Activated naive CD8-positive, alpha-beta T cell treated with anti-CD3 and anti-CD28 coated beads, Interleukin-2, amount 50 U/mL, for 24 hours (primary cell): Measurements from ENCODE around the gene HMX2.

ENCODE experiments used
- ATAC-seq: fragments of 150-1000 bp; cut with Tn5 transposase; one replicate; pipeline ENCODE4 v1.10.0; 2021
- DNase-seq: peaks from one replicate; pipeline ENCODE4 v3.0.0; 2021
- H3K27ac Mint-ChIP-seq: one replicate; pipeline ENCODE4 v1.8.0; 2021; ENCODE audit warnings: mild to moderate bottlenecking, mixed read lengths
- H3K27me3 Mint-ChIP-seq: one replicate; pipeline ENCODE4 v1.8.0; 2021; ENCODE audit warnings: mixed read lengths
- H3K36me3 Mint-ChIP-seq: one replicate; pipeline ENCODE4 v1.8.0; 2021; ENCODE audit warnings: low read depth, mixed read lengths
- H3K4me1 Mint-ChIP-seq: one replicate; pipeline ENCODE4 v1.8.0; 2021; ENCODE audit warnings: mixed read lengths
- H3K4me3 Mint-ChIP-seq: one replicate; pipeline ENCODE4 v1.8.0; 2021; ENCODE audit warnings: mild to moderate bottlenecking, moderate library complexity, mixed read lengths
- H3K9me3 Mint-ChIP-seq: one replicate; pipeline ENCODE4 v1.8.0; 2021; ENCODE audit warnings: mixed read lengths

The HMX2 gene

DNA sequence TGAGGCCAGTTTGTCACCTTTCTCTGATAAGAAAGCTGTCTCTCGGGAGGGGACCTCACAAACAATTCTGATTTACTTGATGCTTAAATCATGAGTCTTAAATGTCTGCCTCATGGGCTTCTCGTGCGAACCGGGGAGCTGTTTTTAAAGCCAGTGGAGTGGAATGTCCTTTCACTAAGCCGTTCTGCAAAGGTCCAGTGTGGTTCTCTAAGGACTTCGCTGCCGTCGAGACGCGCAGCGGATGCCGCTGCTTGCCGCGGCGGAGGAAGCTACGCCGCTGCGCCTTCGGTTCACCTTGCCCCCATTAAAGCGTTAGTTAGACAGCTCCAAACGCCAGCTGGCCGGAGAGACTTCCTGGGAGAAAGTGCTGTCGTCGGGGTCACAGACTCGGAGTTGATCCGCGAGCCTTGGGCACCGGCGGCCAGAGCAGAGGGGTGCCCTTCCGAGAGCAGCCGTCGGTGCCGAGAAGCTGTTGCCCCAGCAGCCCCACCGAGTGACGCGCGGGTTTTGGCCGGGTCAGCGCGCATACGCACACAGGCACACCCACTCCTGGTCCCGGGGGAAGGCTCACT is 13.5 kb upstream of the HMX2 start:
- DNase-seq (peak; percentile 7), ATAC-seq (no peak)
- H3K4me1 Mint-ChIP-seq = peaks cover 28% of the 10 kb centered on the region
- H3K9me3 Mint-ChIP-seq = no peaks in the 10 kb centered on the region
- no peaks in the 10 kb centered on the region for H3K36me3 Mint-ChIP-seq
- H3K27ac Mint-ChIP-seq = peak overlapping the region; percentile 39
- H3K4me3 Mint-ChIP-seq = peak overlapping the region; percentile 40
- peaks cover 80% of the 10 kb centered on the region for H3K27me3 Mint-ChIP-seq

DNA sequence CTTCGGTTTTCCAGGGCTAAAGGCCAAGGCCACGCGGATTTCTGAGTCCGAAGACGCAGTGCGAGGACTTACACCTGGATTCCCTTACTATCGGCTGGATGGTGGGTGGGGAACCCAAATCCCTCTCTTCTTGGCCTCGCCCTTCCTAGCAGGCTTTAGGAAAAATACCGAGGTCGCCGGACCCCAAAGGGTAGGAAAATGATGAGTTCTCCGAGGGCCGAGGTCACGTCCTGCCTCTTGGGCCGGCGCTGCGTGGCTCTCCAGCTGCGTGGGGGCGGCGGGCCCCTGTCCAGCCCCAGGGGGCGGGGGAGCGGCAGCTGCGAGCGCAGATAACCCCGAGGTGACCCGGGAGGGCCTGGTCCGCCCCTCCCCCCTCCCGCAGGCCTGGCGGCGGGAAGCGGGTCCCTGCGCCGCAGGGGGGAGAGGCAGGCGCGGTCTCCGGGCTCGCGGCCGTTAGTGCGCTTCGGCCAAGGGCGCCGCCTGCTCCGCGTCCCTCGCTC is 13.0 kb upstream of the HMX2 start:
- DNase-seq (no peak), ATAC-seq (no peak)
- Mint-ChIP-seq H3K4me1 (peaks cover 31% of the 10 kb centered on the region), H3K27me3 (peaks cover 80% of the 10 kb centered on the region), H3K4me3 (peak overlapping the region; percentile 54), H3K36me3 (no peaks in the 10 kb centered on the region), H3K27ac (no peak overlapping the region), H3K9me3 (no peaks in the 10 kb centered on the region)

DNA sequence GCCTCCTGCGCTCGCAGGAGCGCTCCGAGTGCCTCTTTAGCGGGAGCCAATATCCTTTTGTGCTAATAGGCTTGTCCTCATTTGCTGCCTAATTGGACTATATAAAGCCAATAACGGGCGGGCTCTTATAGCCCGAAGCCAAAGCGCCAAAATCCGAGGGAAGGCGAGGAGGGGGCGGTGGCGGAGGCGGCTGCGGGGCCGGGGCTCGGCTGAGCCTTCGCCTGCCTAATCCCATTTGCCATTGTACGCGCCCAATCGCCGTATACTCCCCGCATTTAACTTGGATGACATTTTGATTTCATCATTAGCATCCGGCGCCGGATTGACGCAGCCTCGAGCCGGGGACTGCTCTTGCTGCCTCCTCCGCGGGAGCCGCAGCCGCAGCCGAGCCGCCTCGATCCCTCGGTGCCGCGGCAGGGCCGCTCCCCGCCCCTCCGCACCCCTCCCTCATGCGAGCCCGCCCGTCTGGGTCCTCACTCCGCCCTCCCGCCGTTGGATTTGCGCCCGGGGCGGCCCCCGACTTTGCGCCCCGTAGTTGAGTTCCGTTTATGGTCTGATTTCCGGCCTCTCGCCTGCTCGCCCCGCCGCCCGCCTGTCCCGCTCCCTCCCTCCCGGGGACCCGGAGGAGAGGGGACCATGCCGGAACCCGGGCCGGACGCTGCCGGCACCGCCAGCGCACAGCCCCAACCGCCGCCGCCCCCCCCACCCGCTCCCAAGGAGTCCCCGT is 12.4 kb upstream of the HMX2 start, which contains the start of gene HMX3:
Gene HMX3 (plus strand): TSS at position 556 of the 727 bp plus-strand sequence. CDS start 81 bp downstream, at position 637.
- Mint-ChIP-seq H3K27ac (no peak within 1 kb of the TSS), H3K36me3 (no peaks in the 10 kb centered on the region), H3K27me3 (peaks cover 80% of the 10 kb centered on the region), H3K4me3 (peak within 1 kb of the TSS; percentile 73), H3K4me1 (peaks cover 33% of the 10 kb centered on the region), H3K9me3 (no peaks in the 10 kb centered on the region)
- ATAC-seq = peak; percentile 34
- DNase-seq = peak; percentile 52

DNA sequence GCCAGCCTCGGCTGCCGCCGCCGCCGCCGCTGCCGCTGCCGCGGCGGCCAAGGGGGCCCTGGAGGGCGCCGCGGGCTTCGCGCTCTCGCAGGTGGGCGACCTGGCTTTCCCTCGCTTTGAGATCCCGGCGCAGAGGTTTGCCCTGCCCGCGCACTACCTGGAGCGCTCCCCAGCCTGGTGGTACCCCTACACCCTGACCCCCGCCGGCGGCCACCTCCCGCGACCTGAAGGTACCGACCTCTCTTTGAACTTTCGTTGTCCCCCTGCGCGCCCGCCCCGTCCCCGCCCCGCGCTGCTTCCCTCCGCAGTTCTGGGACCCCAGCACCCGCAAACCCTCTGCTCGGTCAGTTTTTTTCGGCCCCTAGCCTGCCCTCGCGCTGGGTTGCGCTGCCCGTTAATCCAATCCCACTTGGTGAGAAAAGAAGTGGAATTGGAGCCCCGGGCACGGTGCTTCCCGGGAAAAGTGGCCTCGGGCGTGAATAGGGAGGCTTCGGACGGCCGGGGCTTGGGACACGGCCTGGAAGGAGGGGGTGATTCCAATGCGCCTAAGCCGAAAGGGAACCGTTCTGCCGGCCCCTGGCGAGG is 11.6 kb upstream of the HMX2 start:
- Mint-ChIP-seq H3K36me3 (no peaks in the 10 kb centered on the region), H3K27ac (no peak overlapping the region), H3K27me3 (peaks cover 83% of the 10 kb centered on the region), H3K4me1 (peaks cover 33% of the 10 kb centered on the region), H3K4me3 (peak overlapping the region; percentile 73), H3K9me3 (no peaks in the 10 kb centered on the region)
- ATAC-seq (no peak), DNase-seq (no peak)

DNA sequence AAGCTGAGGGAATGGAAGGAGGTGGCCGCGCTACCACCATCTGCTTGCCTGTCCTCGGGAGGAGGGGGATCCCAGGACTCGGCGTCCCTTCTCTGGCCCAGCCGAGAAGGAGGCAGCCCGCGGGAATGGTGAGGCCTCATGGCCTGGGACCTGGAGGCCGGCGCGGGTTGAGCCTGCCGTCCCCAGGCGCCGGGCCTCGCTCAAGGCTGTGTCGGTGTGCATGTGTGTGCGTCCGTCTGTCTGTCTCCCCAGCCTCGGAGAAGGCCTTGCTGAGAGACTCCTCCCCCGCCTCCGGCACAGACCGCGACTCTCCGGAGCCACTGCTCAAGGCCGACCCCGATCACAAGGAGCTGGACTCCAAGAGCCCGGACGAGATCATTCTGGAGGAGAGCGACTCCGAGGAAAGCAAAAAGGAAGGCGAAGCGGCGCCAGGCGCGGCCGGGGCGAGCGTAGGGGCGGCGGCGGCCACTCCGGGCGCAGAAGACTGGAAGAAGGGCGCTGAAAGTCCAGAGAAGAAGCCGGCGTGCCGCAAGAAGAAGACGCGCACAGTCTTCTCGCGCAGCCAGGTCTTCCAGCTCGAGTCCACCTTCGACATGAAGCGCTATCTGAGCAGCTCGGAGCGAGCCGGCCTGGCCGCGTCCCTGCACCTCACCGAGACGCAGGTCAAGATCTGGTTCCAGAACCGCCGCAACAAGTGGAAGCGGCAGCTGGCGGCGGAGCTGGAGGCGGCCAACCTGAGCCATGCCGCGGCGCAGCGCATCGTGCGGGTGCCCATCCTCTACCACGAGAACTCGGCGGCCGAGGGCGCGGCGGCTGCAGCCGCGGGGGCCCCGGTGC is 10.9 kb upstream of the HMX2 start:
- DNase-seq (no peak), ATAC-seq (no peak)
- peaks cover 83% of the 10 kb centered on the region for H3K27me3 Mint-ChIP-seq
- no peaks in the 10 kb centered on the region for H3K36me3 Mint-ChIP-seq
- peak overlapping the region; percentile 69 for H3K27ac Mint-ChIP-seq
- H3K9me3 Mint-ChIP-seq = no peaks in the 10 kb centered on the region
- H3K4me1 Mint-ChIP-seq = peaks cover 33% of the 10 kb centered on the region
- peak overlapping the region; percentile 73 for H3K4me3 Mint-ChIP-seq

DNA sequence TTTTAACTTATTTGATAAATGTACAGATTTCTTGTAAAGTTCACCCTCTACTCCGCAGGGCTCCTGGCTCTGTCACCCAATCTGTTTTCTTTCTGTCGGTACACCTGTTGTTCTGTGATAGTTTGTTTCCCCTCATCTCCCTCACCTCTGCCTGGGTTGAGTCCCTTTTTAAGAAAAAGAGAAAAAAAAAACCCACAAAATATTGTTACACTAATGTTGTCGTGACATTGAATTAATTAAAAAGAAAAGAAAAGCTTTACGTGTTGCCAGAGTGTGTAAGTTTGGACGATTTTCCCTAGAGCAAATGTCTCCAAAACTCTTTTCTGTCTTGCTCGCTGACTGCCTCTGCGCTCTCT is 8.8 kb upstream of the HMX2 start:
- H3K4me1 Mint-ChIP-seq = peaks cover 32% of the 10 kb centered on the region
- no peak for ATAC-seq
- DNase-seq = no peak
- no peaks in the 10 kb centered on the region for H3K36me3 Mint-ChIP-seq
- H3K27me3 Mint-ChIP-seq = peaks cover 82% of the 10 kb centered on the region
- no peak overlapping the region for H3K27ac Mint-ChIP-seq
- no peak overlapping the region for H3K4me3 Mint-ChIP-seq
- no peaks in the 10 kb centered on the region for H3K9me3 Mint-ChIP-seq

DNA sequence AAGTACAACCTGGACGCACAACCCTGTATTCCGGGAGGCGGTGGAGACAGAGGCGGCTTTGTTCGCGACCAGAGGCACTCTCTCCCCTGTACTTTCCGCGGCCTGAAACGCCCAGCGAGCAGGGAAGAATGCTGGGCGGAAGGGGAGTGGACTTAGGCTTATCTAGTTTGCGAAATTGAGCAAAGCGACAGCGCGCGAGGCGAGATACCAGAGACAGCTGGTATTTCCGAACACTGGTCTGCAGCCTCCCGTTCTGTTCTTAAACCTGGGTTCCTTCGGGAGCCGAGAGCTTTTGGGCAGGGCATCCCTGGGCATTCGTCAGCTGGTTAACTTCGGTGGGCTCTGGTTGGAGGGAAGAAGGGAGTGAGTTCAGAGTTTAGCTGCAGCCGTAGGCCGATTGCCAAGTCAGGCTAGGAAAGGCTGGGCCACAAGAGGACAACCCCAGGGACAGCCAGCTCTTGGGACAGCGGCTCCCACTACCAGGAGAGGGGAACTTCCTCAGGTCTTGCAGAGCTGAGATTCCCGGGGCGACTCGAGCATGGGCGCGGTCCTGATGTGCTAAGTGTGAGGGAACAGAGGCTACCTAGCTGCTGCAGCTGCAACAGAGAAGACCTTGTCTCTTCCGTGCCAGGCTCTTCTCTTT is 8.3 kb upstream of the HMX2 start:
- H3K4me3 Mint-ChIP-seq = peak overlapping the region; percentile 15
- no peak overlapping the region for H3K27ac Mint-ChIP-seq
- H3K27me3 Mint-ChIP-seq = peaks cover 82% of the 10 kb centered on the region
- no peaks in the 10 kb centered on the region for H3K36me3 Mint-ChIP-seq
- ATAC-seq (no peak), DNase-seq (no peak)
- peaks cover 32% of the 10 kb centered on the region for H3K4me1 Mint-ChIP-seq
- no peaks in the 10 kb centered on the region for H3K9me3 Mint-ChIP-seq

DNA sequence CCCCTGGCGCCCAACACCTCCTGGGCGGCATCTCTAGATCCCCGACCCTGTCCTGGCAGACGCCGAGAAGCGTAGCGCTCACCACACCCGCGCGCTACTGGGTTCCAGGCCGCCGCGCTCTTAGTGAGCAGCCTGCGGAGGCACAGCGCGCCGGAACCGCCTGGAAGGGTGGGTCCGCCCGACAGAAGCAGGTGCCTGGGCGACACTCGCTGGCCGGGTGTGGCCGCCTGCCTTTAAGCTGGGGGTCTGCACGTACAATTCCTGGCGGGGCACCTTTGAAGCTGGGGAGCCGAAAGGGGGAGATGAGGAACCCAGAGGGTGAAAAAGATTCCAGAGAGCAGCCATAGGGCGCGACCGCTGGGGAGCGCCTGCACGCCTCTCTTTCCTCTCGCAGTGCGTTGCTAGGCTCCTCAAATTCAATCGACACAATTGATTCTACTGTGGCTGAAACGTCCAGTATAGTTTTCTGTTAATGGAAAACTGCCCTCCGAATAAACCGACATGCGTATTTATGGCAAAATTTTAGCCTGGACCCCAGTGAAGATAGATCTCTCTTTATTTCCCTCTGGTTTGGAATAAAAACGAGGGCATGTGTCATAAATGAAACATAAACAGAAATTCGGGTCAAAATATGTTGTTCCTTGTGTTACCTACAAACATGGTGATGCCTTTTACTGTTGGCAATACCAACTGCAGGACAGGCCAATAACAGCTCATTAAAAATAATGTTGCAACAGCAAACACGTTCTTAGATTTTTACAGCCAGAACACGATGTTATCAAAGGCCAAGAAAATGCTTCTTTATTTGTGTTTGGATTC is 7.6 kb upstream of the HMX2 start:
- Mint-ChIP-seq H3K27me3 (peaks cover 86% of the 10 kb centered on the region), H3K36me3 (no peaks in the 10 kb centered on the region), H3K27ac (no peak overlapping the region), H3K4me1 (peaks cover 37% of the 10 kb centered on the region), H3K9me3 (no peaks in the 10 kb centered on the region), H3K4me3 (no peak overlapping the region)
- no peak for ATAC-seq
- DNase-seq = no peak

DNA sequence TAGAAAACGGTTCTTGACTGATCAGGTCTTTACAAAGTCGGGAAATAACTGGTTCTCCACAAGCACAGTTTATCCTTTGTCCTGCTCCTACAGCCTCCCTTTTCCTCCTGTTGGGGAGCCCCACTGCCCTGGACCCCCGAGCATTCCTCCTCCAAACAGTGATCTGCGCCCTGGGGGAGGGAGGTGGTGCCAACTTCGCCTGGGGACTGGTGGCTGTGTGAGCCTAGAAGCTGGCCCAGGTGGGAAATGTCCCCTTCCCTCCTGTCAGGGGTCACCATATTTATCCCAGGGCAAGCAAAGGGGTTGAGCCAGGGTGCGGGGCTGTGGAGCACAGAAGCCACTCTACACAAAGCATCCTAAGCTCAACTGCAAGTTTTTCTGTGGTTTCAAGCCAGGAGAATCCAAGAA is 6.9 kb upstream of the HMX2 start:
- peaks cover 91% of the 10 kb centered on the region for H3K27me3 Mint-ChIP-seq
- no peak for DNase-seq
- no peaks in the 10 kb centered on the region for H3K9me3 Mint-ChIP-seq
- no peak overlapping the region for H3K4me3 Mint-ChIP-seq
- H3K36me3 Mint-ChIP-seq = no peaks in the 10 kb centered on the region
- H3K27ac Mint-ChIP-seq = no peak overlapping the region
- ATAC-seq = no peak
- H3K4me1 Mint-ChIP-seq = peaks cover 42% of the 10 kb centered on the region

DNA sequence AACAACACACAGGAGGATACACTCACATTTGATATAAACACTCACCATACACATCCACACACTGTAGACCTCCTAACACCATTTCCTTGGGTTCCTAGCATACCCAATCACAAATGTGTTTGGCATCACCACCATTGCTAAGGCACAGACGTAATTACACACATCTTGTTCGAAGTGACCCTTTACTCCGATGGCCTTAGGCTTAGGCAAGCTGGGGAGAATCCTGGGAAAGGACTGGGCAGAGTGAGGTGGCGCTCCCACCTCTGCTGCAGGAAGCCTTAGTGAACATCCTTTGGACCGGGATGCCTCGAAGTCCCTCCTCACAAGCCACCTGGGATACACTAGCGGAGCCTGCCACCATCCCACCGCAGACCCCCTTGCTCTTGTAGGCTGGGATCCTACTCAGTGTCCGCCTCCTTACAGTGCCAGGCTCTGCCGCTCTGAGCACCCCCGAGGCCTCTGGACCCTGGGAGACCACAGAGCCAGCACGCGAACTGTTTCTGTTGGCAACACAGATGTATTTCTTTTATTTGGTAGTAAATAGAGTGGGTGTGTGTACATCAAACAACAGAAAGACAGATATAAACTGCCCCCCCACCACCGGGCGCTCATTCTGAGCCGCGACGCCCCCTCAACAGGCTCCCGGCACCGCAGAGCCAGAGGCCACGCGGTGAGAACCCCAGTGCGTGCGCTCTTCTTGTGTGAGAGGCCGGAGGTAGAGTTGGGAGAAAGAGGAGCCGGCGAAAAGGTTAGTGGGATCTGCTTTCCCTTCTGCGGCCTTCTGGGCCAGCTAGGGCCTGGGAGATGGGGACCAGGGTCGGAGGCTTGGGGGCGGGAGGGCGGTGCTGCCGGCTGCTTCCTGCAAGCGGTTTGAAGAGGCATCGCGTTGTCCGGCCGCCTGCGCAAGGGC is 5.9 kb upstream of the HMX2 start:
- H3K27me3 Mint-ChIP-seq = peaks cover 89% of the 10 kb centered on the region
- no peaks in the 10 kb centered on the region for H3K9me3 Mint-ChIP-seq
- peaks cover 43% of the 10 kb centered on the region for H3K4me1 Mint-ChIP-seq
- no peaks in the 10 kb centered on the region for H3K36me3 Mint-ChIP-seq
- DNase-seq = no peak
- H3K27ac Mint-ChIP-seq = no peak overlapping the region
- no peak for ATAC-seq
- no peak overlapping the region for H3K4me3 Mint-ChIP-seq

DNA sequence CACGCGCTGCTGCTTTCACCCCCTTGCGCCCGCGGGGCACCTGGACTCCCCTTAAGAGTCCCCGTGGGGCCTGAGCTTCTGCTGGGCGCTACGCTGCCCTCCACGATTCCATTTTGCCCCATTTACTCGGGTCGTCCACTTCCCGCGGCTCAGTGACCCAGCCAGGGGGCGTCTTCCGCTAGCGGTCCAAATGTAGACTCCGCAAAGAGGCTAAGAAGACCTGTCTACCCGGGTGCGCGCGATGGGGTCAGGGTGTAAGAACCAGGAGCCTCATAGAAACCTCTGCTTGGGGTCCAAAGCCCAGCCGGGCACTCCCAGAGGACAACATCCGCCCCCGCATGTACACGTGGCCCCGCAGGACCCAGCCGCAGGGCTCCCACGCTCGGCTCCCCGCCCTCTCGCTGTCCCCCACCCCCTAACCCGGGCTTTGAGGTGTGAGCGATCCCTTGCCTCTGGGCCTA is 5.2 kb upstream of the HMX2 start:
- Mint-ChIP-seq H3K36me3 (no peaks in the 10 kb centered on the region), H3K4me3 (peak overlapping the region; percentile 25), H3K9me3 (no peaks in the 10 kb centered on the region), H3K27me3 (peaks cover 89% of the 10 kb centered on the region), H3K27ac (no peak overlapping the region), H3K4me1 (peaks cover 45% of the 10 kb centered on the region)
- ATAC-seq = no peak
- DNase-seq = no peak

DNA sequence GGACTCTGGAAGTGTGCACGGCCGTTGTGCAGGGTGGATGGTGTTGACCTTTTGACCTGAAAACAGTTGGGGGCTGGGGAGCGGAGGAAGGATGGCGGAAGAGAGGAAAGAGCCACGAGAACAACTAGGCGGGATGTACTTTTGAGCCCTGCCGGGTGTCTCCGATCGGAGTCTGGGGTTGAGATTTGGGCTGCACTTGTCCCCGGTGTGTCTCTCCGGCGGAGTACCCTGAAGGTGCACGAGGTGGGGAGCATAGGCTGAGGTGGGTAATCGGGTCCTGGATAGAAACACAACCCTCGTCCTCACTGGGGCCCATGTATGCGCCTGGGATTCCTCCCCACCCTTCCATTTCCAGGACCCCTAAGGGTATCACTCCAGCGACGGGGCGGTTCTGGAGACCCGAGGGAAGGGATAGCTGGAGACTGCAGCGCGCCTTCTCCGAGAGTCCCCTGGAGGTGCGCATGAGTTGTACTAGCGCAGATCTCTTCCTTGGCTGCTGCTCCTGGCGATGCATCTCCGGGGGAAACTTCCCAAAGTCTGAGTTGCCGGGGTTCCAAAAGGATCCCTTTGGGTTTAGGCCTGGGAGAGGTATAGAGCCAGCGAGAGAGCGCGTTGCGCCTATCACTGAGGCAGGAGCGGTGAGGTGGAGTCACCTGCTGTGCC is 4.6 kb upstream of the HMX2 start:
- H3K4me3 Mint-ChIP-seq = peak overlapping the region; percentile 25
- peaks cover 45% of the 10 kb centered on the region for H3K4me1 Mint-ChIP-seq
- H3K9me3 Mint-ChIP-seq = no peaks in the 10 kb centered on the region
- no peak for DNase-seq
- no peak for ATAC-seq
- no peaks in the 10 kb centered on the region for H3K36me3 Mint-ChIP-seq
- peaks cover 84% of the 10 kb centered on the region for H3K27me3 Mint-ChIP-seq
- no peak overlapping the region for H3K27ac Mint-ChIP-seq
